Thyroid gland (tissue), 4 donors: Measurements from ENCODE around the gene NUP58. TPM values are rescaled to one million over a fixed set of nuclear protein-coding genes. Genes with fewer than 3 reads are reported as not detected.
A peak's percentile ranks its signal among the peaks of the same experiment; 100 is the strongest.

Experiments
- DNase-seq, 2 donors: peaks; one replicate each; pipeline ENCODE4 v3.0.0-alpha.2; 2019
- H3K27ac ChIP-seq, 3 donors: fragments of 200-600 bp; sonication (generic); 1 replicate in 2 of 3; 2 replicates in 1 of 3; pipeline ENCODE4 v1.5.1; 2016 to 2019; ENCODE audit warnings: mild to moderate bottlenecking in 1 of 3, moderate library complexity in 1 of 3
- H3K27me3 ChIP-seq: fragments of 200-600 bp; sonication (generic); one replicate; pipeline ENCODE4 v1.5.1; 2019
- H3K36me3 ChIP-seq, 2 donors: fragments of 200-600 bp; sonication (generic); one replicate each; pipeline ENCODE4 v1.5.1; 2016 to 2019
- H3K4me1 ChIP-seq, 2 donors: fragments of 200-600 bp; sonication (generic); one replicate each; pipeline ENCODE4 v1.5.1; 2017 to 2019
- H3K4me3 ChIP-seq, 3 donors: fragments of 200-600 bp; sonication (generic); replicated peaks in 1 of 3; 1 replicate in 2 of 3; 2 replicates in 1 of 3; pipeline ENCODE4 v1.5.1; 2016; ENCODE audit warnings: mild to moderate bottlenecking in 1 of 3
- H3K9me3 ChIP-seq: fragments of 200-600 bp; sonication (generic); one replicate; pipeline ENCODE4 v1.5.1; 2017
- POLR2A ChIP-seq, 2 donors: fragments of 450-650 bp; IDR thresholded peaks; one replicate each; pipeline ENCODE4 v1.6.1; 2017; ENCODE audit warnings: antibody characterized with exemption in 2 of 2, mild to moderate bottlenecking in 2 of 2, moderate library complexity in 1 of 2
- WGBS, 2 donors: methylation state at CpG; one replicate each; pipeline ENCODE4 v1.1.5; 2017; 5-methylcytosine and 5-hydroxymethylcytosine counted together
- intact Hi-C: fragments of 100-400 bp; cut with DNase I; formaldehyde crosslinking; loops from one replicate; pipeline ENCODE4 v1.15.1; 2023
- total RNA-seq, 4 donors: library from RNA; depleted of rRNA; stranded (reverse); fragments of >200 nt; gene quantifications; one replicate each; pipeline ENCODE4 v1.2.3, GENCODE V29; 2016
- TF ChIP-seq, protein P1 (sequence below), 6 experiments: fragments of 200-600 bp in 3 of 6; fragments of 450-650 bp in 3 of 6; sonication (generic) in 3 of 6; IDR thresholded peaks; one replicate each; pipeline ENCODE4 v1.5.1; 2016 to 2019; ENCODE audit warnings: antibody characterized with exemption in 6 of 6, mild to moderate bottlenecking in 2 of 6, inconsistent platforms in 1 of 6, moderate library complexity in 1 of 6

Gene NUP58
- total RNA-seq, 4 donors from 2014 or later = 54.7 to 112 (median 83.5) TPM

DNA sequence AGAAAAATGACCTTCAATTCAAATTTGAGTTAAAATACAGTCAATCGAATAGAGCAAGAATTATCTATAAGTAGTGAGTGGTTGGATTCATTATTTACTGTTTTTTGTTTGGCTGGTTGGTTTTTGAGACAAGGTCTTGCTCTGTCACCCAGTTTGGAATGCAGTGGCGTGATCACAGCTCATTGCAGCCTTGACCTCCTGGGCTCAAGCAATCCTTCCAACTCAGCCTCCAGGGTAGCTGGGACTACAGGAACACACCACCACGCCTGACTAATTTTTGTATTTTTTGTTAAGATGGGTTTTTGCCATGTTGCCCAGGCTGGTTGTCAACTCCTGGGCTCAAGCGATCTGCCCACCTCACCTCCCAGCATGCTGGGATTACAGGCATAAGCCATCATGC lies 39.2 kb upstream of the NUP58 start:
- H3K4me1 ChIP-seq = no peaks in the 10 kb centered on the region
- DNase-seq = no peak
- H3K27ac ChIP-seq = no peak overlapping the region
- peaks cover 11 to 45% of the 10 kb centered on the region in 2 donors for H3K36me3 ChIP-seq
- TF ChIP-seq, protein P1, sequence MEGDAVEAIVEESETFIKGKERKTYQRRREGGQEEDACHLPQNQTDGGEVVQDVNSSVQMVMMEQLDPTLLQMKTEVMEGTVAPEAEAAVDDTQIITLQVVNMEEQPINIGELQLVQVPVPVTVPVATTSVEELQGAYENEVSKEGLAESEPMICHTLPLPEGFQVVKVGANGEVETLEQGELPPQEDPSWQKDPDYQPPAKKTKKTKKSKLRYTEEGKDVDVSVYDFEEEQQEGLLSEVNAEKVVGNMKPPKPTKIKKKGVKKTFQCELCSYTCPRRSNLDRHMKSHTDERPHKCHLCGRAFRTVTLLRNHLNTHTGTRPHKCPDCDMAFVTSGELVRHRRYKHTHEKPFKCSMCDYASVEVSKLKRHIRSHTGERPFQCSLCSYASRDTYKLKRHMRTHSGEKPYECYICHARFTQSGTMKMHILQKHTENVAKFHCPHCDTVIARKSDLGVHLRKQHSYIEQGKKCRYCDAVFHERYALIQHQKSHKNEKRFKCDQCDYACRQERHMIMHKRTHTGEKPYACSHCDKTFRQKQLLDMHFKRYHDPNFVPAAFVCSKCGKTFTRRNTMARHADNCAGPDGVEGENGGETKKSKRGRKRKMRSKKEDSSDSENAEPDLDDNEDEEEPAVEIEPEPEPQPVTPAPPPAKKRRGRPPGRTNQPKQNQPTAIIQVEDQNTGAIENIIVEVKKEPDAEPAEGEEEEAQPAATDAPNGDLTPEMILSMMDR (IDR thresholded peaks at IDR 0.05) = no peak
- no peak for TF ChIP-seq POLR2A (IDR thresholded peaks at IDR 0.05)
- 91 to 92% methylated on average over 4 of the region's 4 CpGs for WGBS, 2 donors
- no peaks in the 10 kb centered on the region for H3K27me3 ChIP-seq
- intact Hi-C loops = no loop called here
- no peak overlapping the region for H3K4me3 ChIP-seq
- no peaks in the 10 kb centered on the region for H3K9me3 ChIP-seq

DNA sequence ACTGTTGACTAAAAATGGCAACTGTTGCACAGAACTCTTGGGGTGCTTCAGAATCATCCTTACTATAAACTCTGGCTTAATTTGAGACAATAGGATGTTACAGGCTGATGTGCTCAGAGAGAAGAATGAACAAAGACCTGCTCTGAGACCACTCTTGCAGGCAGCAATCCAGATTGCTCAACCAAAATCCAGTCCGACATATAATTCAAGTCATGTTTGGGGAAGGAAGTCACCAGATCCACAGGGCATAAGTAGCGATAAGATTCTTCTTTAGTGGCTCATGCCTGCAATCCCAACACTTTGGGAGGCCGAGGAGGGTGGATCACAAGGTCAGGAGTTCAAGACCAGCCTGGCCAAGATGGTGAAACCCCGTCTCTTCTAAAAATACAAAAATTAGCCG lies 34.7 kb upstream of the NUP58 start:
- peaks cover 0 to 29% of the 10 kb centered on the region in 2 donors for H3K36me3 ChIP-seq
- intact Hi-C loops = no loop called here
- no peak overlapping the region for H3K4me3 ChIP-seq
- H3K9me3 ChIP-seq = no peaks in the 10 kb centered on the region
- H3K27me3 ChIP-seq = no peaks in the 10 kb centered on the region
- TF ChIP-seq POLR2A (IDR thresholded peaks at IDR 0.05) = no peak
- TF ChIP-seq, protein P1 (IDR thresholded peaks at IDR 0.05) = no peak
- no peaks in the 10 kb centered on the region for H3K4me1 ChIP-seq
- no peak overlapping the region for H3K27ac ChIP-seq
- no peak for DNase-seq
- WGBS, 2 donors = 93 to 94% methylated on average over 5 of the region's 5 CpGs

DNA sequence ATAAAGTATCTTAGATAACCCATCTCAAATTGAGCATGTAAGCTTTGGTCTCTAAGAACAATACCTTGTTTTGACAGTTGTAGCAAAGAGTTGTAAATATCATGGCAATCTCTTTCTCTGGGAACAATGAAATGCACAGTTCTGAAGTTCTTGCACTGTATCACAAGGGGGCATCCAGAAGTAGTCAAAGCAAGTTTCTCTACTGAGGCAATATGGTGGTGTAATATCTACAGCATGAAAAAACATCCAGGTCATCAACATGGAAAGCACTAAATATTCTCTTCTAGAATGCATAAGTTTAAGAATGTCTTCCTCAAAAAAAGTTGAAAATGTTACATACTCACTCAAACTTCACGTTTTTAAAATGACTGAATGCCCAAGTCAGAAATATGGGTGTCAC lies 33.7 kb upstream of the NUP58 start:
- no peak for TF ChIP-seq POLR2A (IDR thresholded peaks at IDR 0.05)
- TF ChIP-seq, protein P1 (IDR thresholded peaks at IDR 0.05) = peak in 1 of 6 experiments; percentile 6
- DNase-seq = no peak
- WGBS, 2 donors = 90 to 91% methylated on average over 1 of the region's 1 CpG
- Histone ChIP-seq H3K4me1 (no peaks in the 10 kb centered on the region), H3K9me3 (no peaks in the 10 kb centered on the region), H3K4me3 (no peak overlapping the region), H3K27me3 (no peaks in the 10 kb centered on the region), H3K36me3 (peaks cover 0 to 29% of the 10 kb centered on the region in 2 donors), H3K27ac (no peak overlapping the region)
- intact Hi-C loops = no loop called here

DNA sequence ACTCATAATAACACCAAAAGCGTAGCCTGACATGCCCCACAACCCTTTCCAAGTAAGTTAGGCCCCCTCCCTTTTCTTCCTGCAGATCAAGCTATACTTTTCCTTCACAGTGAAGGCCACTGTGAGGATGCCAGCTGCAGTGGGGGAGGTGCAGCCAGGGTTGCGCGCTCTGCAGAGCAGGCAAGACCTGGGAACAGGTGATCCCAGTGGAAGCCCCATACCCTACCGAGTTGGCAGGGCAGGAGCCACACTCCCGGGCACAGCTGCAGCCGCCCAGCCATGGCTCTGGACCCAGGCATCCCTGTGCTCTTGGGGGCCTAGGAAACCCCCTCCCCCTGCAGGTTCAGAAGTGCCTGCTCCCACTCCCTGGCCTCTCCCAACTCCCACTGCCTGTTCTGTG lies 32.9 kb upstream of the NUP58 start:
- 86 to 93% methylated on average over 4 to 5 of the region's 6 CpGs for WGBS, 2 donors
- no peak overlapping the region for H3K4me3 ChIP-seq
- H3K36me3 ChIP-seq = peaks cover 0 to 26% of the 10 kb centered on the region in 2 donors
- TF ChIP-seq, protein P1 (IDR thresholded peaks at IDR 0.05) = no peak
- no peak for TF ChIP-seq POLR2A (IDR thresholded peaks at IDR 0.05)
- no peaks in the 10 kb centered on the region for H3K9me3 ChIP-seq
- DNase-seq = no peak
- H3K4me1 ChIP-seq = no peaks in the 10 kb centered on the region
- intact Hi-C loops = no loop called here
- H3K27ac ChIP-seq = no peak overlapping the region
- H3K27me3 ChIP-seq = no peaks in the 10 kb centered on the region

DNA sequence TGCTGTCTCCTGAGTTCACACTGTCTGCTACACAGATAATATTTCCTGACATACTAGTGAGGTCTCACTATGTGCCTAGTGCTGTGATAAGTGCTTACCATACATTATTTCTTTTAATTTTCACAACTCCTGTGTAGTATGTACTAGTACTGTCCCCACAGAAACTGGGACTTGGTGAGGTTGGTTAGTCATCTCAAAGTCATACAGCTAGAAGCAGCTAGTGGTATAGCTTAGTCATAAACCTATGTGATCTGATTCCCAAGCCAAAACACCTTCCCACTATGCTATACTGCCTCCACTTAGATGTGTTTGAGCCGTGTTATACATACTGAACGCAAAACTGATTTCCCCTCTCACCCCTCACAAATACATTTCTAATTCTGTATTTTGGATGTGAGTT lies 24.7 kb upstream of the NUP58 start:
- DNase-seq = no peak
- Histone ChIP-seq H3K4me3 (no peak overlapping the region), H3K36me3 (peaks cover 0 to 7% of the 10 kb centered on the region in 2 donors), H3K27ac (no peak overlapping the region), H3K27me3 (no peaks in the 10 kb centered on the region), H3K9me3 (no peaks in the 10 kb centered on the region), H3K4me1 (peaks cover 8 to 9% of the 10 kb centered on the region in 2 donors)
- intact Hi-C loops = no loop called here
- 97% methylated on average over 2 of the region's 2 CpGs for WGBS, 2 donors
- TF ChIP-seq POLR2A (IDR thresholded peaks at IDR 0.05) = no peak
- TF ChIP-seq, protein P1 (IDR thresholded peaks at IDR 0.05) = no peak
